GM19043 (cell line): ENCODE measurements around the gene TBX2.
"Not testable (repeated sequence)": the region's sequence is repeated elsewhere in the genome, so short reads cannot be mapped to it uniquely, and the experiment has no call there.

ENCODE experiments used
- ATAC-seq: cut with Tn5 transposase; IDR thresholded peaks from one replicate; pipeline ENCODE4 v1.9.1; 2021; ENCODE audit warnings: low read depth; ENCODE audit not compliant: unreplicated experiment

TBX2 gene

GRCh38 chr17:61425682-61426481, 26.2 kb downstream of the TBX2 start:
- no peak for ATAC-seq

GRCh38 chr17:61426482-61427304, 27.1 kb downstream of the TBX2 start:
- no peak for ATAC-seq

- no peak for ATAC-seq
These were observed 27.9 kb downstream of the TBX2 start for GRCh38 chr17:61427567-61427966.

GRCh38 chr17:61429274-61429673, 29.6 kb downstream of the TBX2 start:
- no peak for ATAC-seq

- not testable (repeated sequence) for ATAC-seq
These were observed 30.2 kb downstream of the TBX2 start for GRCh38 chr17:61429831-61430230.

GRCh38 chr17:61431594-61432311, 32.1 kb downstream of the TBX2 start:
- no peak for ATAC-seq

- no peak for ATAC-seq
These were observed 36.6 kb downstream of the TBX2 start for GRCh38 chr17:61436273-61436672.

- ATAC-seq, result no peak
These were observed 37.5 kb downstream of the TBX2 start for GRCh38 chr17:61436995-61437704.

GRCh38 chr17:61440697-61441096, 41.1 kb downstream of the TBX2 start:
- no peak for ATAC-seq

- not testable (repeated sequence) for ATAC-seq
These were observed 41.9 kb downstream of the TBX2 start for GRCh38 chr17:61441507-61441906.

- no peak for ATAC-seq
These were observed 42.6 kb downstream of the TBX2 start for GRCh38 chr17:61442136-61442775.

- no peak for ATAC-seq
These were observed 43.3 kb downstream of the TBX2 start for GRCh38 chr17:61442878-61443474.

- ATAC-seq, result no peak
These were observed 43.8 kb downstream of the TBX2 start for GRCh38 chr17:61443475-61443882.

GRCh38 chr17:61444075-61444474, 44.4 kb downstream of the TBX2 start:
- no peak for ATAC-seq

- ATAC-seq, result no peak
These were observed 45.2 kb downstream of the TBX2 start for GRCh38 chr17:61444831-61445230.

GRCh38 chr17:61447358-61447757, 47.7 kb downstream of the TBX2 start:
- ATAC-seq, result no peak

GRCh38 chr17:61448042-61448441, 48.4 kb downstream of the TBX2 start:
- ATAC-seq, result no peak

- not testable (repeated sequence) for ATAC-seq
These were observed 49.5 kb downstream of the TBX2 start for GRCh38 chr17:61449140-61449539.
